ENCODE measurements around the gene MED22. TPM values are rescaled to one million over a fixed set of nuclear protein-coding genes. Genes with fewer than 3 reads are reported as not detected.

MED22 gene
- total RNA-seq = 10 to 100 TPM; 26.4 to 33.7 (median 30.0) TPM
- polyA plus RNA-seq = 10 to 100 TPM; 13.3 to 23.1 (median 18.8) TPM
- long read RNA-seq, donor 1, transcript MED22-209 (4 exons, 3,867 nt) = major isoform, 5 of 2,228 reads
- long read RNA-seq, donor 1, partial matches to known transcripts = 2,193 of 2,228 reads
- long read RNA-seq, donor 1, other reads (novel, unspliced or antisense) = 29 of 2,228 reads
- long read RNA-seq, donor 2, transcript MED22-209 (4 exons, 3,867 nt) = major isoform, 6 of 2,150 reads
- long read RNA-seq, donor 2, partial matches to known transcripts = 2,110 of 2,150 reads
- long read RNA-seq, donor 2, other reads (novel, unspliced or antisense) = 34 of 2,150 reads

- intact Hi-C loops (cut with DNase I; ENCODE audit: low total_unique reads) = no loop called here
- Histone ChIP-seq H3K27ac (peak within 1 kb of the TSS; percentile 89 to 95 (median 94)), H3K27me3 (replicated peaks in 1 of 7) (no peaks in the 10 kb centered on the region), H3K9me3 (no peaks in the 10 kb centered on the region), H3K4me3 (peak within 1 kb of the TSS; percentile 66 to 100 (median 88)), H3K36me3 (peaks cover 8 to 74% (median 68%) of the 10 kb centered on the region in 6 donors), H3K4me1 (peaks cover 20 to 79% (median 40%) of the 10 kb centered on the region in 6 donors)
- WGBS, 5 donors = 0 to 1% (median 0%) methylated on average over 50 to 64 of the region's 64 CpGs
- peak; percentile 96 to 99 (median 98) for TF ChIP-seq POLR2AphosphoS5 (IDR thresholded peaks at IDR 0.05)
- TF ChIP-seq, protein P1, sequence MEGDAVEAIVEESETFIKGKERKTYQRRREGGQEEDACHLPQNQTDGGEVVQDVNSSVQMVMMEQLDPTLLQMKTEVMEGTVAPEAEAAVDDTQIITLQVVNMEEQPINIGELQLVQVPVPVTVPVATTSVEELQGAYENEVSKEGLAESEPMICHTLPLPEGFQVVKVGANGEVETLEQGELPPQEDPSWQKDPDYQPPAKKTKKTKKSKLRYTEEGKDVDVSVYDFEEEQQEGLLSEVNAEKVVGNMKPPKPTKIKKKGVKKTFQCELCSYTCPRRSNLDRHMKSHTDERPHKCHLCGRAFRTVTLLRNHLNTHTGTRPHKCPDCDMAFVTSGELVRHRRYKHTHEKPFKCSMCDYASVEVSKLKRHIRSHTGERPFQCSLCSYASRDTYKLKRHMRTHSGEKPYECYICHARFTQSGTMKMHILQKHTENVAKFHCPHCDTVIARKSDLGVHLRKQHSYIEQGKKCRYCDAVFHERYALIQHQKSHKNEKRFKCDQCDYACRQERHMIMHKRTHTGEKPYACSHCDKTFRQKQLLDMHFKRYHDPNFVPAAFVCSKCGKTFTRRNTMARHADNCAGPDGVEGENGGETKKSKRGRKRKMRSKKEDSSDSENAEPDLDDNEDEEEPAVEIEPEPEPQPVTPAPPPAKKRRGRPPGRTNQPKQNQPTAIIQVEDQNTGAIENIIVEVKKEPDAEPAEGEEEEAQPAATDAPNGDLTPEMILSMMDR (IDR thresholded peaks at IDR 0.05 in 8 of 11, conservative IDR thresholded peaks at IDR 0.05 in 3 of 11) = peak in 5 of 11 experiments; percentile 17 to 48 (median 33)
- TF ChIP-seq POLR2A (IDR thresholded peaks at IDR 0.05) = peak in 2 of 3 donors; percentile 82 to 83
- DNase-seq = peak; percentile 95
Measured at GRCh38 chr9:133347985-133348717, at the start of gene MED22, which contains the start of gene RPL7A. Gene MED22, minus strand, starts transcription at chr9:133348131. Its CDS starts 1,469 bp downstream, at chr9:133346662. Gene RPL7A, plus strand, starts transcription at chr9:133348218. Its CDS starts 26 bp downstream, at chr9:133348244.

DNA sequence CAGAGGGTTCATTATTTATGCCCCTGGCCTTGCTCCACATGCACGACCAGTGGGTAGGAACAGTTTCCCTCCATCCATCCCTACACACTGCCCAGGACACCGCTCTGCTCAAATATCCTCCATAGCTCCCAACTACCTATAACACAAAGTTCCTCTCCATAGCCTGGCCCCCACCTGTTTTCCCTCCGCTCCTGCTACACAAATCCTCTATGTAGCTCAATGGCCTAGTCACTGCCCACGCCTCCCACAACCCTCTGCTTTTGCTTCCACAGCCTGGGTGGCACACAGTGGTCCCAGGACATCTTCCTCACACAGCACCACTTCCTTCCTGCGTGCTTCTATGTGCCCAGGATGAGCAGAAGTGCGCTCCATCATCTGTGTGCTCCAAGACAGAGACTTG is 49.4 kb upstream of the MED22 start:
- 73 to 83% (median 76%) methylated on average over 6 of the region's 6 CpGs for WGBS, 5 donors
- Histone ChIP-seq H3K4me3 (no peak overlapping the region), H3K27me3 (replicated peaks in 1 of 7) (peaks cover 0 to 21% (median 0%) of the 10 kb centered on the region in 7 donors), H3K9me3 (no peaks in the 10 kb centered on the region), H3K4me1 (peaks cover 0 to 15% (median 0%) of the 10 kb centered on the region in 6 donors), H3K27ac (no peak overlapping the region), H3K36me3 (peaks cover 0 to 18% (median 0%) of the 10 kb centered on the region in 6 donors)
- intact Hi-C loops (cut with DNase I; ENCODE audit: low total_unique reads) = no loop called here
- no peak for DNase-seq
- TF ChIP-seq POLR2A (IDR thresholded peaks at IDR 0.05) (no peak), POLR2AphosphoS5 (IDR thresholded peaks at IDR 0.05) (no peak)
- TF ChIP-seq, protein P1 (IDR thresholded peaks at IDR 0.05 in 8 of 11, conservative IDR thresholded peaks at IDR 0.05 in 3 of 11) = no peak

GRCh38 chr9:133396952-133397351 is 49.0 kb upstream of the MED22 start:
- WGBS, 5 donors = 44 to 90% (median 50%) methylated on average over 3 to 14 of the region's 14 CpGs
- Histone ChIP-seq H3K27ac (no peak overlapping the region), H3K9me3 (no peaks in the 10 kb centered on the region), H3K4me3 (no peak overlapping the region), H3K4me1 (peaks cover 0 to 15% (median 0%) of the 10 kb centered on the region in 6 donors), H3K27me3 (replicated peaks in 1 of 7) (peaks cover 0 to 25% (median 0%) of the 10 kb centered on the region in 7 donors), H3K36me3 (peaks cover 0 to 14% (median 0%) of the 10 kb centered on the region in 6 donors)
- TF ChIP-seq POLR2AphosphoS5 (IDR thresholded peaks at IDR 0.05) = peak in 1 of 3 donors; percentile 52
- no peak for TF ChIP-seq POLR2A (IDR thresholded peaks at IDR 0.05)
- TF ChIP-seq, protein P1 (IDR thresholded peaks at IDR 0.05 in 8 of 11, conservative IDR thresholded peaks at IDR 0.05 in 3 of 11) = no peak
- intact Hi-C loops (cut with DNase I; ENCODE audit: low total_unique reads) = no loop called here
- no peak for DNase-seq

All from spleen (tissue), 13 donors.